ENCODE measurements around the gene CATSPERZ. TPM values are rescaled to one million over a fixed set of nuclear protein-coding genes. Genes with fewer than 3 reads are reported as not detected.
A peak's percentile ranks its signal among the peaks of the same experiment; 100 is the strongest.

The CATSPERZ gene
- total and polyA plus RNA-seq, 2 of the 13 experiments (the other 11 are each of a cell fraction or from before 2014, with no cell fraction given): 0.22 to 0.48 TPM

GRCh38 chr11:64284048-64284961, 15.9 kb upstream of the CATSPERZ start, which contains the start of gene BAD (continued):
- TF ChIP-seq, protein P1, sequence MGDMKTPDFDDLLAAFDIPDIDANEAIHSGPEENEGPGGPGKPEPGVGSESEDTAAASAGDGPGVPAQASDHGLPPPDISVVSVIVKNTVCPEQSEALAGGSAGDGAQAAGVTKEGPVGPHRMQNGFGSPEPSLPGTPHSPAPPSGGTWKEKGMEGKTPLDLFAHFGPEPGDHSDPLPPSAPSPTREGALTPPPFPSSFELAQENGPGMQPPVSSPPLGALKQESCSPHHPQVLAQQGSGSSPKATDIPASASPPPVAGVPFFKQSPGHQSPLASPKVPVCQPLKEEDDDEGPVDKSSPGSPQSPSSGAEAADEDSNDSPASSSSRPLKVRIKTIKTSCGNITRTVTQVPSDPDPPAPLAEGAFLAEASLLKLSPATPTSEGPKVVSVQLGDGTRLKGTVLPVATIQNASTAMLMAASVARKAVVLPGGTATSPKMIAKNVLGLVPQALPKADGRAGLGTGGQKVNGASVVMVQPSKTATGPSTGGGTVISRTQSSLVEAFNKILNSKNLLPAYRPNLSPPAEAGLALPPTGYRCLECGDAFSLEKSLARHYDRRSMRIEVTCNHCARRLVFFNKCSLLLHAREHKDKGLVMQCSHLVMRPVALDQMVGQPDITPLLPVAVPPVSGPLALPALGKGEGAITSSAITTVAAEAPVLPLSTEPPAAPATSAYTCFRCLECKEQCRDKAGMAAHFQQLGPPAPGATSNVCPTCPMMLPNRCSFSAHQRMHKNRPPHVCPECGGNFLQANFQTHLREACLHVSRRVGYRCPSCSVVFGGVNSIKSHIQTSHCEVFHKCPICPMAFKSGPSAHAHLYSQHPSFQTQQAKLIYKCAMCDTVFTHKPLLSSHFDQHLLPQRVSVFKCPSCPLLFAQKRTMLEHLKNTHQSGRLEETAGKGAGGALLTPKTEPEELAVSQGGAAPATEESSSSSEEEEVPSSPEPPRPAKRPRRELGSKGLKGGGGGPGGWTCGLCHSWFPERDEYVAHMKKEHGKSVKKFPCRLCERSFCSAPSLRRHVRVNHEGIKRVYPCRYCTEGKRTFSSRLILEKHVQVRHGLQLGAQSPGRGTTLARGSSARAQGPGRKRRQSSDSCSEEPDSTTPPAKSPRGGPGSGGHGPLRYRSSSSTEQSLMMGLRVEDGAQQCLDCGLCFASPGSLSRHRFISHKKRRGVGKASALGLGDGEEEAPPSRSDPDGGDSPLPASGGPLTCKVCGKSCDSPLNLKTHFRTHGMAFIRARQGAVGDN (CRISPR knock-in tag; IDR thresholded peaks at IDR 0.05): peak; percentile 69
- TF ChIP-seq DNMT1 (CRISPR knock-in tag; IDR thresholded peaks at IDR 0.05): no peak
- TF ChIP-seq RARA (CRISPR knock-in tag; IDR thresholded peaks at IDR 0.05): no peak
- TF ChIP-seq CAMTA2 (CRISPR knock-in tag; IDR thresholded peaks at IDR 0.05; ENCODE audit: borderline replicate concordance): no peak
- TF ChIP-seq ZNF256 (CRISPR knock-in tag; conservative IDR thresholded peaks at IDR 0.05): no peak
- TF ChIP-seq, protein P2, sequence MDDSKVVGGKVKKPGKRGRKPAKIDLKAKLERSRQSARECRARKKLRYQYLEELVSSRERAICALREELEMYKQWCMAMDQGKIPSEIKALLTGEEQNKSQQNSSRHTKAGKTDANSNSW (CRISPR knock-in tag; IDR thresholded peaks at IDR 0.05; ENCODE audit: borderline replicate concordance): no peak
- TF ChIP-seq ZNF709 (CRISPR knock-in tag; IDR thresholded peaks at IDR 0.05): no peak
- peak; percentile 45; the same call in 1 of the 2 replicates for TF ChIP-seq ZNF225 (CRISPR knock-in tag; IDR thresholded peaks at IDR 0.05)
- TF ChIP-seq HOXA9 (CRISPR knock-in tag; IDR thresholded peaks at IDR 0.05; ENCODE audit: borderline replicate concordance): no peak
- TF ChIP-seq RBAK (CRISPR knock-in tag; IDR thresholded peaks at IDR 0.05): no peak
- no peak for TF ChIP-seq TBL1XR1 (IDR thresholded peaks at IDR 0.05; ENCODE audit: borderline replicate concordance, low read length, partially characterized antibody)
- no peak for TF ChIP-seq XBP1 (CRISPR knock-in tag; IDR thresholded peaks at IDR 0.05)
- no peak for TF ChIP-seq ZNF431 (CRISPR knock-in tag; IDR thresholded peaks at IDR 0.05; ENCODE audit: borderline replicate concordance, low read depth)
- no peak for TF ChIP-seq ZNF639 (CRISPR knock-in tag; conservative IDR thresholded peaks at IDR 0.05)
- no peak for TF ChIP-seq ZNF737 (CRISPR knock-in tag; IDR thresholded peaks at IDR 0.05; ENCODE audit: borderline replicate concordance)
- peak; percentile 37; the same call in 1 of the 2 replicates for TF ChIP-seq KAT8 (CRISPR knock-in tag; IDR thresholded peaks at IDR 0.05)
- TF ChIP-seq JUN (CRISPR knock-in tag; IDR thresholded peaks at IDR 0.05): no peak
- TF ChIP-seq RBM22 (optimal IDR thresholded peaks at IDR 0.05; ENCODE audit: low read length): peak; percentile 30
- no peak for TF ChIP-seq ZNF180 (CRISPR knock-in tag; IDR thresholded peaks at IDR 0.05; ENCODE audit: borderline replicate concordance, low read depth)
- peak; percentile 37 for TF ChIP-seq YY1 (IDR thresholded peaks at IDR 0.05; ENCODE audit: insufficient read depth, insufficient replicate concordance, low read depth, low read length)
- TF ChIP-seq NCOA5 (CRISPR knock-in tag; IDR thresholded peaks at IDR 0.05): no peak
- no peak for TF ChIP-seq MAFF (IDR thresholded peaks at IDR 0.05; ENCODE audit: low read depth, low read length)
- TF ChIP-seq CREB1 (IDR thresholded peaks at IDR 0.05): peak; percentile 83
- peak; percentile 93 for TF ChIP-seq CREB1 (CRISPR knock-in tag; IDR thresholded peaks at IDR 0.05)
- TF ChIP-seq REL (CRISPR knock-in tag; conservative IDR thresholded peaks at IDR 0.05): no peak
- no peak for TF ChIP-seq ARNT (IDR thresholded peaks at IDR 0.05)
- no peak for TF ChIP-seq HMG20A (CRISPR knock-in tag; IDR thresholded peaks at IDR 0.05; ENCODE audit: borderline replicate concordance)

Data from HepG2 (cell line).